Putamen (tissue), 1 donor: ENCODE results near the gene AVPR1B.
"Not testable (repeated sequence)": the region's sequence is repeated elsewhere in the genome, so short reads cannot be mapped to it uniquely, and the experiment has no call there.

Experiments
- DNase-seq: peaks from one replicate; pipeline ENCODE4 v3.0.0-alpha.2; 2016; ENCODE audit warnings: low spot score

The AVPR1B gene

GRCh38 chr1:206081856-206082255 lies 35.3 kb downstream of the AVPR1B start:
- no peak for DNase-seq

GRCh38 chr1:206080026-206080820 lies 37.0 kb downstream of the AVPR1B start:
- DNase-seq, result no peak

- DNase-seq, result no peak
Measured at GRCh38 chr1:206079135-206079534, 38.1 kb downstream of the AVPR1B start.

- DNase-seq, result no peak
Measured at GRCh38 chr1:206075786-206076755, 41.1 kb downstream of the AVPR1B start.

GRCh38 chr1:206074839-206075238 lies 42.3 kb downstream of the AVPR1B start:
- no peak for DNase-seq

GRCh38 chr1:206070627-206071304 lies 46.4 kb downstream of the AVPR1B start:
- DNase-seq, result no peak

GRCh38 chr1:206068314-206068713 lies 48.9 kb downstream of the AVPR1B start:
- no peak for DNase-seq

GRCh38 chr1:206067486-206068227 lies 49.5 kb downstream of the AVPR1B start:
- DNase-seq, result no peak

GRCh38 chr1:206066479-206067171 lies 50.6 kb downstream of the AVPR1B start:
- no peak for DNase-seq

GRCh38 chr1:206065547-206066145 lies 51.5 kb downstream of the AVPR1B start:
- DNase-seq, result no peak

GRCh38 chr1:206064501-206064900 lies 52.7 kb downstream of the AVPR1B start:
- not testable (repeated sequence) for DNase-seq

- not testable (repeated sequence) for DNase-seq
Measured at GRCh38 chr1:206064001-206064400, 53.2 kb downstream of the AVPR1B start.

- DNase-seq, result no peak
Measured at GRCh38 chr1:206062464-206062863, 54.7 kb downstream of the AVPR1B start.

GRCh38 chr1:206060844-206061243 lies 56.3 kb downstream of the AVPR1B start:
- no peak for DNase-seq
